Epithelial cell of proximal tubule (primary cell): ENCODE measurements around the gene NCKAP5L. TPM values are rescaled to one million over a fixed set of nuclear protein-coding genes. Genes with fewer than 3 reads are reported as not detected.
A peak's percentile ranks its signal among the peaks of the same experiment; 100 is the strongest.

Experiments
- DNase-seq: peaks from one replicate; pipeline ENCODE4 v3.0.0-alpha.2; 2011; ENCODE audit warnings: low read depth
- H3K4me3 ChIP-seq: 2 replicates; pipeline ENCODE4 v1.5.1; 2011; ENCODE audit warnings: low read depth, mild to moderate bottlenecking, low read length
- CTCF ChIP-seq: conservative IDR thresholded peaks from 2 replicates; pipeline ENCODE4 v1.5.1; 2012; ENCODE audit warnings: low read depth, mild to moderate bottlenecking, low read length
- total RNA-seq: library from RNA; depleted of rRNA; stranded (reverse); fragments of >200 nt; gene quantifications from 2 replicates; pipeline ENCODE4 v1.2.3, GENCODE V29; 2015

Gene NCKAP5L
- total RNA-seq, 1 donor from 2014 or later: 8.4 TPM

- no peak for TF ChIP-seq CTCF
- DNase-seq: no peak
- H3K4me3 ChIP-seq: no peak overlapping the region
These were observed 79.9 kb downstream of the NCKAP5L start for GRCh38 chr12:49748306-49748705.

- TF ChIP-seq CTCF: no peak
- DNase-seq: no peak
- no peak overlapping the region for H3K4me3 ChIP-seq
These were observed 83.8 kb downstream of the NCKAP5L start for GRCh38 chr12:49744363-49744885.

GRCh38 chr12:49741882-49742620 lies 86.2 kb downstream of the NCKAP5L start:
- H3K4me3 ChIP-seq: peak overlapping the region; percentile 82
- DNase-seq: no peak
- TF ChIP-seq CTCF: no peak

Other genes starting within 250 kb of the NCKAP5L start
- 0.07 TPM in 1 of 2 replicates, not detected in the other for gene FAM186B, start 222.8 kb downstream of the NCKAP5L start, total RNA-seq
- gene PRPF40B, start 204.9 kb downstream of the NCKAP5L start, total RNA-seq: 10.6 and 12.4 TPM in 2 replicates
- 21.3 and 21.7 TPM in 2 replicates for gene FMNL3, start 121.0 kb downstream of the NCKAP5L start, total RNA-seq
- gene TMBIM6, start 86.9 kb downstream of the NCKAP5L start, total RNA-seq: 429 and 436 TPM in 2 replicates
- gene BCDIN3D, start 14.7 kb upstream of the NCKAP5L start, total RNA-seq: 1.7 and 7.1 TPM in 2 replicates
- not detected in 2 replicates for gene FAIM2, start 75.5 kb upstream of the NCKAP5L start, total RNA-seq
- gene AQP2, start 122.3 kb upstream of the NCKAP5L start, total RNA-seq: not detected in 2 replicates
- 0.07 TPM in 1 of 2 replicates, not detected in the other for gene AQP5, start 133.5 kb upstream of the NCKAP5L start, total RNA-seq
- not detected in 2 replicates for gene AQP6, start 144.5 kb upstream of the NCKAP5L start, total RNA-seq
- 86.5 and 98.2 TPM in 2 replicates for gene RACGAP1, start 197.1 kb upstream of the NCKAP5L start, total RNA-seq
- 1.4 and 4.0 TPM in 2 replicates for gene ASIC1, start 229.2 kb upstream of the NCKAP5L start, total RNA-seq